ENCODE data around the gene PLCL1. TPM values are rescaled to one million over a fixed set of nuclear protein-coding genes. Genes with fewer than 3 reads are reported as not detected.

PLCL1 gene
- total and polyA plus RNA-seq, 12 donors, result 17.3 to 131 (median 102) TPM

DNA sequence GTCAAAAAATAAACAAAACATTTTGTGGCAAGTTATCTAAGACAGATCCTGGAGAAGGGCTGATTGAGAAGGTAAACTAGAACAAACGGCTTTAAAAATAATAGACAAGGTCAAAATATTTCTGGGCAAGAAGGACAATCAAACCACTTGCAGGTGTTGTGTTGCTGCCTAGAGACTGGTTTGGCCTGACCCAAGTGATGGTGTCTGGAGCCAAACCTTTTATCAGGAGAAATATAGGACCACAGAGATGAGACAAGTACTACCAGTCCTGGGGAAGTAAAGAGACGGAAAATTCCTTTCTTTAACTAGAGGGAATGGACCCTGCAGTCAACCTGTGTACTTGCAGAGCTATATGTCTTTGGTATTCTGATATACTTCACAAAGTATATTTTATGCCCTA is 44.2 kb downstream of the PLCL1 start:
- H3K27ac ChIP-seq, result peak overlapping the region in 6 of 10 donors; percentile 1 to 50 (median 38)
- H3K27me3 ChIP-seq, result no peaks in the 10 kb centered on the region
- no peak overlapping the region for H3K4me3 ChIP-seq
- peaks cover 0 to 73% (median 46%) of the 10 kb centered on the region in 9 donors for H3K4me1 ChIP-seq
- no peaks in the 10 kb centered on the region for H3K36me3 ChIP-seq
- DNase-seq (no peak), ATAC-seq (peak in 3 of 8 donors; percentile 28 to 66 (median 48))
- no peaks in the 10 kb centered on the region for H3K9me3 ChIP-seq
- 53 to 64% methylated on average over 2 of the region's 2 CpGs for WGBS, 2 donors
- TF ChIP-seq, protein P1, sequence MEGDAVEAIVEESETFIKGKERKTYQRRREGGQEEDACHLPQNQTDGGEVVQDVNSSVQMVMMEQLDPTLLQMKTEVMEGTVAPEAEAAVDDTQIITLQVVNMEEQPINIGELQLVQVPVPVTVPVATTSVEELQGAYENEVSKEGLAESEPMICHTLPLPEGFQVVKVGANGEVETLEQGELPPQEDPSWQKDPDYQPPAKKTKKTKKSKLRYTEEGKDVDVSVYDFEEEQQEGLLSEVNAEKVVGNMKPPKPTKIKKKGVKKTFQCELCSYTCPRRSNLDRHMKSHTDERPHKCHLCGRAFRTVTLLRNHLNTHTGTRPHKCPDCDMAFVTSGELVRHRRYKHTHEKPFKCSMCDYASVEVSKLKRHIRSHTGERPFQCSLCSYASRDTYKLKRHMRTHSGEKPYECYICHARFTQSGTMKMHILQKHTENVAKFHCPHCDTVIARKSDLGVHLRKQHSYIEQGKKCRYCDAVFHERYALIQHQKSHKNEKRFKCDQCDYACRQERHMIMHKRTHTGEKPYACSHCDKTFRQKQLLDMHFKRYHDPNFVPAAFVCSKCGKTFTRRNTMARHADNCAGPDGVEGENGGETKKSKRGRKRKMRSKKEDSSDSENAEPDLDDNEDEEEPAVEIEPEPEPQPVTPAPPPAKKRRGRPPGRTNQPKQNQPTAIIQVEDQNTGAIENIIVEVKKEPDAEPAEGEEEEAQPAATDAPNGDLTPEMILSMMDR (IDR thresholded peaks at IDR 0.05), result no peak
- intact Hi-C loops (cut with DNase I), result loop anchor here in 1 of 10 donors (5.0 kb wide), 1 partner anchor 41 kb away; no protein-coding TSS in a partner anchor

DNA sequence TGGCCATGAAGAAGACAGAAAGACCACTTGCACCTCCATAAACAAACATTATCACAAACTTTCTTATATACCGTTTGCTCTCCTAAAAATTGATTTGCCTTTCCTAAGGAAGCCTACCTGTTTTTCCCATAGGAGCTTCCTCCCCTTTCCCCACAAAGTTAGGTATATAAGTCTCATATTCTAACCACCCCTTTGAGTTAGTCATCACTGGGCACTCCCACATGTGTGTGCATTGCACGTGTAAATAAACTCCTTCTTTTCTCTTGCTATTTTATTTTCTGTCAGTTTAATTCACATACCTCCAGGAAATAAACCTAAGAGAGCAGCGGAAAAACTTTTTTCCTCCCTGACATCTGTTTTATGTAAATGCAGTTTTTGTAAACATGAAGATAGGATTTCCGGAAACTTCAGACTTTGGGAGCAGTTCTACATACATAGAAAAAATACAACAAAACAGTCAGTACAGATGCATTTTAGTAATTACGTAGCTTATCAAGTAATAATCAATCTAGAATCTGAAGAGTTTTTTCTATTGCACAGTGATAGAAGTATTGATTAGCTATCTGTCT is 46.6 kb downstream of the PLCL1 start:
- Histone ChIP-seq H3K27me3 (no peaks in the 10 kb centered on the region), H3K9me3 (no peaks in the 10 kb centered on the region), H3K4me1 (peaks cover 0 to 93% (median 56%) of the 10 kb centered on the region in 9 donors), H3K4me3 (no peak overlapping the region), H3K36me3 (no peaks in the 10 kb centered on the region), H3K27ac (peak overlapping the region in 3 of 10 donors; percentile 2 to 19 (median 11))
- TF ChIP-seq, protein P1 (IDR thresholded peaks at IDR 0.05), result no peak
- intact Hi-C loops (cut with DNase I), result loop anchor here in 1 of 10 donors (2.0 kb wide), 1 partner anchor 26 kb away; no protein-coding TSS in a partner anchor
- ATAC-seq (no peak), DNase-seq (no peak)
- WGBS, 2 donors, result 54 to 62% methylated on average over 5 of the region's 5 CpGs

DNA sequence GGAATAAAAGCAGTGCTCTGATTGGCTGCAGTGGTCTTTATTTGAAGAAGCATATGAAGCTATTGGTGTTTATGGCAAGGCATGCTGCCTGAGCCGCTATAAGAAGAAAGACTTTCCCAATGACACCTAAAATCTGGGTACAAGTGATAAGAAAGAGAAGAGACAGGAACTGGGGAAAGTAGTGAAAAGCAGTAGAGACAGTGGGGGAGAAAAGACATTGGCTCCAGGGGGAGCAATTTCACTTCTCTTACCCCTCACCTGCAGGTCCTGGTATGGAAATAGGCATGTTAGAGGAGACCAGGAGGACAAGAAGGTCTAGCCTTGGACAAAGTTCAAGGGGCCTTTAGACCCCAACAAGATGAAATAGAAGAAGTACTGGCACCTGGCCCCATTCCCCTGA is 47.1 kb downstream of the PLCL1 start:
- WGBS, 2 donors, result 84 to 88% methylated on average over 1 of the region's 1 CpG
- Histone ChIP-seq H3K27me3 (no peaks in the 10 kb centered on the region), H3K4me1 (peaks cover 0 to 94% (median 56%) of the 10 kb centered on the region in 9 donors), H3K27ac (peak overlapping the region in 2 of 10 donors; percentile 19 to 36), H3K9me3 (no peaks in the 10 kb centered on the region), H3K36me3 (no peaks in the 10 kb centered on the region), H3K4me3 (no peak overlapping the region)
- DNase-seq (no peak), ATAC-seq (peak in 1 of 8 donors; percentile 32)
- intact Hi-C loops (cut with DNase I), result loop anchor here in 1 of 10 donors (2.0 kb wide), 1 partner anchor 25 kb away; no protein-coding TSS in a partner anchor
- TF ChIP-seq, protein P1 (IDR thresholded peaks at IDR 0.05), result peak in 3 of 9 donors; percentile 14 to 20 (median 17)

DNA sequence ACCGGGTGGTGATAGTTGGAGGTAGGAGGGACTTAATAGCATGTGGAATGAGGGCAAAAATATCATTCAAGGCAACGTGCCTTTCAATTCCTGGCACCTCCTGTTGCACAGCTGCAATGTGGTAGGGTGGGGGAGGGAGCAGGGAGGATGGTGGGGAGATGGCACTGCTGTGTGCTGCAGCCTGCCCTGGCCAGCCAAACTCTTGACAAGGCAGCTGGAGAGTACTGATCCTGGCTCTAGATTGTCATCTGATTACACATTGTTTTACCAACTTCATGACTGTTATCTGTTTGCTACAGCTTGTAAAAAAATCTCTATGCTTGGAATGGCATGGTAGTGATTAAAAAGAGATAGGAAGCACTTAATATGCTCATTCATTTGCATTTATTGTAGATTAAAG is 47.7 kb downstream of the PLCL1 start:
- peak overlapping the region in 1 of 10 donors; percentile 36 for H3K27ac ChIP-seq
- intact Hi-C loops (cut with DNase I), result no loop called here
- no peaks in the 10 kb centered on the region for H3K36me3 ChIP-seq

More for the DNA sequence above, 47.7 kb downstream of the PLCL1 start:
- Histone ChIP-seq H3K9me3 (no peaks in the 10 kb centered on the region), H3K27me3 (no peaks in the 10 kb centered on the region), H3K4me1 (peaks cover 0 to 90% (median 51%) of the 10 kb centered on the region in 9 donors), H3K4me3 (no peak overlapping the region)
- WGBS, 2 donors, result 32 to 34% methylated on average over 2 of the region's 2 CpGs
- DNase-seq (peak; percentile 5 to 8), ATAC-seq (peak in 7 of 8 donors; percentile 42 to 78 (median 53))
- TF ChIP-seq, protein P1 (IDR thresholded peaks at IDR 0.05), result no peak
